Keratinocyte (primary cell): ENCODE measurements around the gene SIPA1. TPM values are rescaled to one million over a fixed set of nuclear protein-coding genes. Genes with fewer than 3 reads are reported as not detected.

Source experiments
- DNase-seq: peaks from one replicate; pipeline ENCODE4 v3.0.0-alpha.2; 2011; ENCODE audit warnings: low read depth, missing footprints, low spot score
- FAIRE-seq: peaks from 2 replicates; lab custom pipeline; 2011; peaks lifted over from hg19 to GRCh38; lab: Jason Lieb, UNC
- H2AFZ ChIP-seq: 2 replicates; pipeline ENCODE4 v1.6.0; 2012; ENCODE audit warnings: low read length, control low read depth, inconsistent platforms; ENCODE audit not compliant: control insufficient read depth
- H3K27ac ChIP-seq: 2 replicates; pipeline ENCODE4 v1.5.1; 2011; ENCODE audit warnings: low read length; ENCODE audit not compliant: control insufficient read depth, insufficient read depth
- H3K27me3 ChIP-seq: 3 replicates; pipeline ENCODE4 v1.6.0; 2011; ENCODE audit warnings: low read length; ENCODE audit not compliant: control insufficient read depth, insufficient read depth; ENCODE audit errors: extremely low read depth
- H3K36me3 ChIP-seq, 2 experiments: 2 replicates in 1 of 2; 3 replicates in 1 of 2; pipeline ENCODE4 v1.5.1; 2011; ENCODE audit warnings: low read length in 2 of 2, mild to moderate bottlenecking in 1 of 2; ENCODE audit not compliant: control insufficient read depth in 2 of 2, insufficient read depth in 2 of 2; ENCODE audit errors: extremely low read depth in 1 of 2
- H3K4me1 ChIP-seq: 3 replicates; pipeline ENCODE4 v1.5.1; 2011; ENCODE audit warnings: low read length; ENCODE audit not compliant: control insufficient read depth, insufficient read depth; ENCODE audit errors: extremely low read depth
- H3K4me2 ChIP-seq: 3 replicates; pipeline ENCODE4 v1.6.0; 2011; ENCODE audit warnings: low read depth, low read length; ENCODE audit not compliant: control insufficient read depth, insufficient read depth; ENCODE audit errors: extremely low read depth
- H3K4me3 ChIP-seq, 3 experiments: fragments of 200-600 bp in 1 of 3; sonication (generic) in 1 of 3; 2 replicates in 2 of 3; 3 replicates in 1 of 3; pipeline ENCODE4 v1.5.1; 2011 to 2016; ENCODE audit warnings: low read length in 3 of 3, mild to moderate bottlenecking in 3 of 3, control low read depth in 2 of 3, inconsistent platforms in 1 of 3, low read depth in 1 of 3, mixed read lengths in 1 of 3, mixed run types in 1 of 3, moderate library complexity in 1 of 3; ENCODE audit not compliant: control insufficient read depth in 2 of 3, insufficient read depth in 2 of 3; ENCODE audit errors: extremely low read depth in 1 of 3
- H3K79me2 ChIP-seq: 2 replicates; pipeline ENCODE4 v1.6.0; 2012; ENCODE audit warnings: low read length; ENCODE audit not compliant: control insufficient read depth, insufficient read depth
- H3K9ac ChIP-seq: 3 replicates; pipeline ENCODE4 v1.6.0; 2011; ENCODE audit warnings: low read length; ENCODE audit not compliant: control insufficient read depth, insufficient read depth; ENCODE audit errors: extremely low read depth
- H3K9me1 ChIP-seq: 3 replicates; pipeline ENCODE4 v1.6.0; 2011; ENCODE audit warnings: low read length; ENCODE audit not compliant: control insufficient read depth, insufficient read depth; ENCODE audit errors: extremely low read depth
- H3K9me3 ChIP-seq: 2 replicates; pipeline ENCODE4 v1.5.1; 2012; ENCODE audit warnings: low read depth, low read length; ENCODE audit not compliant: control insufficient read depth
- H4K20me1 ChIP-seq: 3 replicates; pipeline ENCODE4 v1.6.0; 2011; ENCODE audit warnings: low read length; ENCODE audit not compliant: control insufficient read depth, insufficient read depth; ENCODE audit errors: extremely low read depth
- CTCF ChIP-seq, 3 experiments: IDR thresholded peaks in 1 of 3; conservative IDR thresholded peaks in 1 of 3; optimal IDR thresholded peaks in 1 of 3; 2 replicates in 2 of 3; 3 replicates in 1 of 3; pipeline versions ENCODE3 to v1.5.1; 2011; ENCODE audit warnings: low read length in 3 of 3, mild to moderate bottlenecking in 3 of 3, moderate library complexity in 2 of 3, control low read depth in 1 of 3, inconsistent platforms in 1 of 3; ENCODE audit not compliant: insufficient read depth in 2 of 3; ENCODE audit errors: extremely low read depth in 1 of 3
- EZH2 ChIP-seq: IDR thresholded peaks from one replicate; pipeline ENCODE4 v1.6.1; 2012; ENCODE audit warnings: inconsistent platforms, mild to moderate bottlenecking, low read length, moderate library complexity
- dilution Hi-C: fragments of 300-500 bp; cut with MboI; formaldehyde crosslinking; loops from one replicate; pipeline ENCODE4 v1.7.0; 2020; ENCODE audit warnings: low sequenced_read_pairs; ENCODE audit not compliant: extremely low pct_ligation_motif_present
- polyA plus RNA-seq, 5 experiments: library from polyadenylated mRNA; depleted of rRNA in 3 of 5; stranded (reverse) in 3 of 5; stranded (forward) in 1 of 5; unstranded in 1 of 5; fragments of >200 nt; gene quantifications; 1 replicate in 1 of 5; 2 replicates in 3 of 5; 3 replicates in 1 of 5; pipeline versions ENCODE4 v1.2.1 to v1.2.3, GENCODE V29; 2011 to 2012; ENCODE audit warnings: missing spikeins in 2 of 5, low read depth in 1 of 5, low replicate concordance in 1 of 5

SIPA1 gene
- polyA plus RNA-seq, 1 donor (not counting 4 experiments of a cell fraction or from before 2014, with no cell fraction given) = 4.5 TPM

GRCh38 chr11:65619281-65619928 is 18.5 kb upstream of the SIPA1 start:
- no peak overlapping the region for H3K4me3 ChIP-seq
- DNase-seq (no peak), FAIRE-seq (no peak)
- H4K20me1 ChIP-seq = peaks cover 2% of the 10 kb centered on the region
- no peaks in the 10 kb centered on the region for H3K27me3 ChIP-seq
- H3K9me3 ChIP-seq = no peaks in the 10 kb centered on the region
- no peak overlapping the region for H3K9ac ChIP-seq
- dilution Hi-C loops = no loop called here
- TF ChIP-seq EZH2 (no peak), CTCF (optimal IDR thresholded peaks at IDR 0.05 in 1 of 3, IDR thresholded peaks at IDR 0.05 in 1 of 3, conservative IDR thresholded peaks at IDR 0.05 in 1 of 3; ENCODE audit: extremely low read depth in 1 of 3, insufficient read depth in 2 of 3, low read length in 3 of 3) (no peak)
- no peaks in the 10 kb centered on the region for H3K9me1 ChIP-seq
- H3K4me2 ChIP-seq = no peak overlapping the region
- H3K79me2 ChIP-seq = peaks cover 49% of the 10 kb centered on the region
- no peak overlapping the region for H3K27ac ChIP-seq
- H3K36me3 ChIP-seq = peaks cover 47% of the 10 kb centered on the region in 2 experiments
- peaks cover 8% of the 10 kb centered on the region for H3K4me1 ChIP-seq
- H2AFZ ChIP-seq = no peak overlapping the region

- Histone ChIP-seq H3K9me3 (no peaks in the 10 kb centered on the region), H3K4me1 (peaks cover 8% of the 10 kb centered on the region), H3K79me2 (peaks cover 47% of the 10 kb centered on the region), H3K9me1 (no peaks in the 10 kb centered on the region), H3K27me3 (no peaks in the 10 kb centered on the region), H3K36me3 (peaks cover 47 to 52% of the 10 kb centered on the region in 2 experiments), H3K9ac (no peak overlapping the region), H3K4me2 (no peak overlapping the region), H2AFZ (no peak overlapping the region), H4K20me1 (peaks cover 2% of the 10 kb centered on the region), H3K27ac (no peak overlapping the region), H3K4me3 (no peak overlapping the region)
- FAIRE-seq (no peak), DNase-seq (no peak)
- dilution Hi-C loops = no loop called here
- TF ChIP-seq EZH2 = no peak
- TF ChIP-seq CTCF (optimal IDR thresholded peaks at IDR 0.05 in 1 of 3, IDR thresholded peaks at IDR 0.05 in 1 of 3, conservative IDR thresholded peaks at IDR 0.05 in 1 of 3; ENCODE audit: extremely low read depth in 1 of 3, insufficient read depth in 2 of 3, low read length in 3 of 3) = no peak
Observed at GRCh38 chr11:65620666-65621065, 17.2 kb upstream of the SIPA1 start.
